ENCODE measurements around the gene MRPS27.

- no peak for TF ChIP-seq CTCF (IDR thresholded peaks at IDR 0.05)
- no peak for TF ChIP-seq POLR2A (IDR thresholded peaks at IDR 0.05)
These were observed 4.3 kb upstream of the MRPS27 start for GRCh38 chr5:72324189-72324825.
